AG20443 (cell line): ENCODE data around the gene TRAPPC13.
A peak's percentile ranks its signal among the peaks of the same experiment; 100 is the strongest.
"Not testable (repeated sequence)": the region's sequence is repeated elsewhere in the genome, so short reads cannot be mapped to it uniquely, and the experiment has no call there.

Source experiments
- DNase-seq: peaks from one replicate; pipeline ENCODE4 v3.0.0; 2012; ENCODE audit warnings: low spot score, mixed read lengths

Gene TRAPPC13

DNA sequence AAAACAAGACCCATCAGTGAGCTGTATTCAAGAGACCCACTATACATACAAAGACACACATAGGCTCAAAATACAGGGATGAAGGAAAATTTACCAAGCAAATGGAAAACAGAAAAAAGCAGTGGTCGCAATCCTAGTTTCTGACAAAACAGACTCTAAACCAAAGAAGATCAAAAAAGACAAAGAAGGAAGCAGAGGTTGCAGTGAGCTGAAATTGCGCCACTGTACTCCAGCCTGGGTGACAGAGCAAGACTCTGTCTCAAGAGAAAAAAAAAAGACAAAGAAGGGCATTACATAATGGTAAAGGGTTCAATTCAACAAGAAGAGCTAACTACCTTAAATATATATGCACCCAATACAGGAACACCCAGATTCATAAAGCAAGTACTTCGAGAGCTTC is 51.2 kb downstream of the TRAPPC13 start:
- not testable (repeated sequence) for DNase-seq

DNA sequence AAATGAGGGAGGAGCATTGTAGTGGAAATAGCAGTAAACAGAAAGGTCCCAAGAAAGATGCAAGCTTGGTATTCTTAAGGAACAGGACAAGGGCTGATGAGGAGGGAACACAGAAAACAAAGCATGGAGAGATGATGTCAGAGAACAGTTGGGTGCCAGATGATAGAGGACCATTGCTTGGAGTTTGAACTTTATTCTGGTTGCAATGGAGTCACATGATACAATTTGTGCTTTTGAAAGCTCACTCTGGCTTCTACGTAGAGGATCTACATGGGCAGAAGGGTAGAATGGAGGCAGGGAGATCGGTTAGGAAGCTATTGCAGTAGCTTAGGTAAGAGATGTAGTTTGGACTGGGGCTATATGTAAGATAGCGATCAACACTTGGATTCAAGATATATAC is 57.3 kb downstream of the TRAPPC13 start:
- no peak for DNase-seq

DNA sequence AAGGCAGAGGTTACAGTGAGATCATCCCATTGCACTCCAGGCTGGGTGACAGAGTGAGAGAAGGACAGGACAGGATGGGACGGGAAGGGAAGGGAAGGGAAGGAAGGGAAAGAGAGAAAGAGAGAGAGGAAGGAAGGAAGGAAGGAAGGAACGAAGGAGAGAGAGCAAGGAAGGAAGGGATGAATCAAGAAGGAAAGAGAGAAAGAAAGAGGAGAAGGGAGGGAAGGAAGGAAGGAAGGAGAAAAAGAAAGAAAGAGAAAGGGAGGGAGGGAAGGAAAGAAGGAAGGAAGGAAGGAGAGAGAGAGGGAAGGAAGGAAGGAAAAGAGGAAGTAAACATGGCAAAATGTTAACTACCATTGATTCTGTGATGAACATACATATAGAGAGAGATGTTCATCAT is 68.3 kb downstream of the TRAPPC13 start:
- DNase-seq: no peak

DNA sequence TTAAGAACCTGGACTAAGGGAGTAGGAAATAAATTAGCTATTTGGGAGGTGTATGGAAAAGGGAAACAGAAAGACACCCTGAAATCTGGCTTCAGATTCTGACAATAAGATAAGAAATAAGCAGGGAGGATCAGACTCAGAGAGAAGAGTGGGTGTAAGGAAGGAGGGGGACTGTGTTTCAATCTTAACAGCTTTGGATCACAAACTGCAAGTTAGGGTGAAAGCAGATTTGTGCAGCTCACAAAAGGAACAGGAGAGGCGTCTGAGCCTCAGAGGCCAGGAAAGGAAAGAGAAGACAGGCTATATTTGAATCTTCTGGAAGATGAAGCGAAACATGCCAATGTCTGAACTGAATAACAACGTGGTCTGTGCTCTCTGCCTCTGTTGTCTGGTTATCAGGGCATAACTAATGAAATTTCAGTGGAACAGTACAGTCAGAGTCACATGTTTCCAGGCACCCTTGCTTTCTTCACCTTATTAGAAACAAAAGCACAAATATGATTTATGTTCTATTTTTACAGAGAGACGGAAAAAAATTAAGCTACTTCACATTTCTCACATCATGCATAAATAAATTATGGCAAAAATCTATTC is 70.4 kb downstream of the TRAPPC13 start:
- no peak for DNase-seq

DNA sequence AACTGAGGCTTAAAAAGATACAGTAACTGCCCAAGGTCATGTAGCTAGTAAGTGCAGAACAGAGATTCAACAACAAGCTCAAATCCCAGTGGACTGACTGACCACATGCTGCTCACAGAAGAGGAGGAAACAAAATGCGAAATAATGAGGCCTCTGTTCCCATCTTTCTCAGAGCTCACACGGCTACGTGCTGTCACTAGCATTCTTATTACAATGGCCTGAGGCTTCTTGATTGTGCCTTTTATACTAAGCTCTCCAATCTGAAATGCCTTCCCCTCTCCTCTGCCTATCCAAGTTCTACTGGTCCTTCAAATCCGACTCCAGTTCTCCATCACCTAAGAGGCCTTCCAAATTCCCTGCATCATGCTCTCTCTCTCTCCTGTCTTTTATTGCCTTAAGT is 71.1 kb downstream of the TRAPPC13 start:
- no peak for DNase-seq

DNA sequence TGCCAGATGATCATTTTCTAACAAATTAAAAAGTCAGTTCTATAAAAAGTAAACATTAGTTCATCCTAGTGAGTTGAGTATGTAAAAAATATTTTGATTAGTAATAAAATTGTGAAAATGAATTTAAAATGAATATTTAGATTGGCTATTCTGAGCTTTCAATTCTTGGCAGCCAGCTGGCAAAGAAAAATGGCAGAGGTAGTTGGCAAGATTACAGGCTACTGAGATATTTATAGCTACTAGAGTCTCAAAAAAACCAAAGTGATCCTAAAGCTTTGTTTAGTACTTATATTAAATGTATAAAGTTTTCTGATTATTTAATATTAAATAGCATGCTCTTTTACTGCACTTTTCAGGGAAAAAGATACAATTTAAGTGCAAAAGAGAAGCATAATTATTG is 72.1 kb downstream of the TRAPPC13 start:
- peak; percentile 15 for DNase-seq

DNA sequence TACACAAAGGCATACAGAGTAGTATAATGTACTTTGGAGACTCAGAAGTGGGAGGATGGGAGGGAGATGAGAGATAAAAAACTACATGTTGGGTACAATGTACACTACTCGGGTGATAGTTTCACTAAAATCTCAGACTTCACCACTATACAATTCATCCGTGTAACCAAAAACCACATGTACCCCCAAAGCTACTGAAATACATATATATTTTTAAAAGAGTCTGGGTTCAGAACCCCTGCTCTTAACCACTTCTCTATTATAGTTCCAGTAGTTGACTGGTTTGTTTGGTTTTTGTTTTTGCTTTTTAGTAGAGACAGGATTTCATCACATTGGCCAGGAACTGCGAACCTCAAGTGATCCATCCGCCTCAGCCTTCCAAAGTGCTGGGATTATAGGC is 74.5 kb downstream of the TRAPPC13 start:
- no peak for DNase-seq

DNA sequence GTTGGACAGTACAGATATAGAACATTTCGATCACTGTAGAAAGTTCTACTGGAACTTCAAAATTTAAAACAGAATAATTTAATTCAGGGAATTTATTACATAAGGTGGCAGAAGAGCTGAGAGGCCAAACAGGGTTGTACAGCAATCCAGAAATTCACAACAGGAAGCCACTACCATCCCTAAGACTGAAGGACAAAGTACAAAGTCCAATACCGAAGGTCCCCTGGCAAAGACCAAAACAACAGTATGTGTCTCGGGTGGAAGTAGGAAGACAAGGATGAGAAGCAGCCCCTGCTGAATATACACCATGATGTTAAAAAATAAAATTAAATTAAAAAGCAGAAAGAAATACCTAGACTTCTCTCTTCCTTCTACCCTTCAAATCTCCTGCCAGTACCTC is 77.2 kb downstream of the TRAPPC13 start:
- DNase-seq: no peak

DNA sequence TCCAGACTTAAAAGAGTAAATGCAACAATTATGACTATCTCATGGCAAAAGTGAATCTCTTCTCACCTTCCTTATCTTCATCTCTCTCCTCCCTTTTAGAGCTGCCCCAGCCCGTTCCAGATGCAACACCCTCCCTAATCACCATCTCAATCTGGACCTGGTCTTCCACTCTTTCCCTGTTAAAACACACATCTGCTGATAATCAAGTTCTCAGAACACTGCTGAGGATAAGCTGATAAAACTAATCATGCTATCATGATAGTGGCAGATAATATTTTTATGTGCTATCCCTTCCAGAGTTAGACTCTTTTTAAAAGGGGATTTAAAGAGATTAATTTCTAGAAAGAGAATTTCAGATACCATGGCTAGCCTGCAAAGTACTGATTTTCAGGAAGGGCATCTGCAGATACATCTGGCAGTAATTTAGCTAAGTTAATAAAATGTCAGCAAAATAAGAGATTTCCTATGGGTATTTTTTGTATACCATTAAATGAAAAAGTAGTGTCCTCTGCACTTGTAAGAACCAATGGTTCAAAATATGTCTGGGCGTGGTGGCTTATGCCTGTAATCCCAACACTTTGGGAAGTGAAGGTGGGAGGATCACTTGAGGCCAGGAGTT is 79.9 kb downstream of the TRAPPC13 start:
- DNase-seq: no peak

DNA sequence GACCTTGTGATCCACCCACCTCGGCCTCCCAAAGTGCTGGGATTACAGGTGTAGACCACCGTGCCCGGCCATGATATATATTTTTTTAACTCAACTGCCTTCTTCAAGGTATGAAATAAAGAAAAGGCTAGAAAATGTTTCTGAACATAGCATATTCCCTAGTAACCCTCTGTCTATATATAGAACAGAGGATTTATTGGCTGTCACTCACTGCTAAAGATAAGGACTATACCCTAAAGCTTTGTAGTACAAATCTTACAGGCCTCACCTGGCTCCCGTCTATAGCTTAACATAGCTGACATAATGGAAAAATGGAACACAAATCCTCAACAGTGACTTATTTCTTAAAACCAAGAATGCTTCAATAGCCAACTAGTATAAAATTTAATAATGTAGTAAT is 82.8 kb downstream of the TRAPPC13 start:
- no peak for DNase-seq

DNA sequence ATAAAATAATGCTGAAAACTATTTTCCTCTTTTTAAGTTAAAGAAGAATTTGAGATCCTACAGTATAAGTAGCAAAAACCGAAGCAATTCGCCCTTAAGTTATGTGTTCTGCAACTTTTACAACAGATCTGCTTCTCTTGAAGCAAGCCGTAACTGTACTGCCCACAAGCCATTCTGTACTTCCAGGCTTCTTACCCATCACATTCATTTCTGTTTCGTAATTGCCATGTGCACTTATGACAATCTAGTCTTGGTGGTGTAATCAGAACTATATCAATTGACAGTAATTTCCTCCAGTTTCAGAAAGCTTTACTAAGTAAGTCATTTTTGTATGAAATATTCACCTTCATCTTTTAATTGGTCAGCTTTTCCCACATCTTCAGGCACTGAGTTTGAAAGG is 83.3 kb downstream of the TRAPPC13 start:
- DNase-seq: no peak
